Astrocyte (in vitro differentiated cells and primary cell): ENCODE results near the gene SOBP.

Experiments used
- EZH2 ChIP-seq: IDR thresholded peaks from 2 replicates; pipeline ENCODE4 v1.6.1; 2012; ENCODE audit warnings: mild to moderate bottlenecking, low read length, inconsistent platforms; ENCODE audit not compliant: insufficient read depth
- TF ChIP-seq, protein P1 (sequence below): IDR thresholded peaks from 2 replicates; pipeline ENCODE4 v1.5.1; 2011; ENCODE audit warnings: low read depth, mild to moderate bottlenecking, inconsistent platforms, low read length, moderate library complexity; ENCODE audit not compliant: insufficient read depth

DNA sequence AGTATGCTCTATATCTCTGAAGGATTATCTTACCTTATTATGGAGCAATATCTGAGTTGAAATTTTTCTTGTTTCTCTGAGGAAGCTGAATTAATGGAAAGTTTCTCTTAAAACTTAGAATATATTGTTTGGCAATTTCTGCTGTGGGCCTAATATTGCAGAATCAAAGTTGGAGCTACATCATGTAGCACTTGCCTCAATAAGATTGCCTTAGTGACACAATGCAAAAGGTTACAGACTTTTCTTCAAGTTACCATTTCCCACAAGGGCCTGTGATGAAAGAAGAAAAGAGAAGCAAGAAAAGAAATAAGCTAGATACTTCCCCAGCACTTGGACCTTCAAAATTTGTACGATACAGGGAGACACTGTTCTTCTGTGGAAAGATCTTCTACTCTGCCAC, 151.2 kb downstream of the SOBP start:
- TF ChIP-seq, protein P1, sequence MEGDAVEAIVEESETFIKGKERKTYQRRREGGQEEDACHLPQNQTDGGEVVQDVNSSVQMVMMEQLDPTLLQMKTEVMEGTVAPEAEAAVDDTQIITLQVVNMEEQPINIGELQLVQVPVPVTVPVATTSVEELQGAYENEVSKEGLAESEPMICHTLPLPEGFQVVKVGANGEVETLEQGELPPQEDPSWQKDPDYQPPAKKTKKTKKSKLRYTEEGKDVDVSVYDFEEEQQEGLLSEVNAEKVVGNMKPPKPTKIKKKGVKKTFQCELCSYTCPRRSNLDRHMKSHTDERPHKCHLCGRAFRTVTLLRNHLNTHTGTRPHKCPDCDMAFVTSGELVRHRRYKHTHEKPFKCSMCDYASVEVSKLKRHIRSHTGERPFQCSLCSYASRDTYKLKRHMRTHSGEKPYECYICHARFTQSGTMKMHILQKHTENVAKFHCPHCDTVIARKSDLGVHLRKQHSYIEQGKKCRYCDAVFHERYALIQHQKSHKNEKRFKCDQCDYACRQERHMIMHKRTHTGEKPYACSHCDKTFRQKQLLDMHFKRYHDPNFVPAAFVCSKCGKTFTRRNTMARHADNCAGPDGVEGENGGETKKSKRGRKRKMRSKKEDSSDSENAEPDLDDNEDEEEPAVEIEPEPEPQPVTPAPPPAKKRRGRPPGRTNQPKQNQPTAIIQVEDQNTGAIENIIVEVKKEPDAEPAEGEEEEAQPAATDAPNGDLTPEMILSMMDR = no peak
- no peak for TF ChIP-seq EZH2
